ENCODE data around the gene CHCHD10.

DNA sequence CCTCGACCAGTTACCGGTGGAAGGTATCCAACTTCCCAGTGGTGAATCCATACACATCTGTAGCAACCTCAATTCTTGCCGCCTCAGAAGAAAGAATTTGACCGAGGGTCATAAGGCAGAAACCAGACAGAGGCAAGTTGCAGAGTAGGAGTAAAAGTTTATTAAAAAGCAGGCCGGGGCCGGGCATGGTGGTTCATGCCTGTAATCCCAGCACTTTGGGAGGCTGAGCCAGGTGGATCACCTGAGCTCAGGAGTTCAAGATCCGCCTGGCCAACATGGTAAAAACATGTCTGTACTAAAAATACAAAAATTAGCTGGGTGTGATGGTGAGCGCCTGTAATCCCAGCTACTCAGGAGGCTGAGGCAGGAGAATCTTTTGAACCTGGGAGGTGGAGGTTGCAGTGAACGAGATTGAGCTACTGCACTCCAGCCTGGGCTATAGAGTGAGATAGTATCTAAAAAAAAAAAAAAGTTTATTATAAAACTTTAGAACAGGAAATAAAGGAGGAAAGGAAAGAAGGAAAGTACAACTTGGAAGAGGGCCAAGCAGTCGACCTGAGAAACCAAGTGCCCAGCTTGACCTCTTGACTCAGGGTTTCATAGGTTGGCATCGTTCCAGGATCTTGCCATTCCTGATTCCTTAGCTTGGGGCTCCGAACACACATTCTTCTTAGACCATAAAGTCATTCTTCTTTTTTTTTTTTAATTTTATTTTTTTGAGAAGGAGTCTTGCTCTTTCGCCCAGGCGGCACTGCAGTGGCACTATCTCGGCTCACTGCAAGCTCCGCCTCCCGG is 49.2 kb downstream of the CHCHD10 start:
- TF ChIP-seq EZH2 (IDR thresholded peaks at IDR 0.05; ENCODE audit: insufficient read depth, poor library complexity, severe bottlenecking) (no peak), EZH2phosphoT487 (IDR thresholded peaks at IDR 0.05; ENCODE audit: insufficient read depth, low read depth) (no peak)

All from GM23248 (cell line).